ENCODE data around the gene IRAK2.

DNA sequence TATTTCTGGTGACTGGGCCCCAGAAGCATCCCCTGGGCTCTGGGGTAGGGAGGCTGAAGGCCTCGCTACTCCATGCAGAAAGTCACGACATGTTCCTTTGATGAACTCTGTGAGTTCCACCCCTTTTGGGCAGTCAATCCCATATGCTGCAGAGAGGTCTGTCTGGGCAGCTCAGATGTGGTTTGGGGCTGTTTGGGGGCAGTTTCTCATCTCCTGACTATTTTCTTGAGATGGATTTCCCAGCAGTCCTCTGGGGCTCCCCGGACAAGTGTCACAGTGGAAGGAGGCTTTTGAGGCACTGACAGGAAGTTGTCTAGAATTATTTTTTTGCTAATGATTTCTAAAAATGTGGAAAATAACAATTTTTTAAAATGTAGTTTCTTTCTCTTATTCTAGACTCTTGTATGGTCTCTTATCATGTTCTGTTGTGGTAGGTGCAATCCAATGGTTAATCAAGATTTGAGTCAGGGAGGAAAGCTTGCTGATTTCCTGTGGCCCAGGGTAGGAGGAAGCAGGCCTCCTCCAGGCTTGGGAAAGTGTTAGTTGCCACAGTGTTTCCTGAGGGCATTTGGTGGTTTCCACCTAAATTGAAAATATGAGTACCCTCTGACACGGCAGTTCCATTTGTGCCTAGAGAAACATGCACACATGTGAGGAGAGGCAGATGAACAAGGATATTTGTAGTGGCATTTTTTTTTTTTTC lies 63.7 kb downstream of the IRAK2 start:
- TF ChIP-seq, protein P1, sequence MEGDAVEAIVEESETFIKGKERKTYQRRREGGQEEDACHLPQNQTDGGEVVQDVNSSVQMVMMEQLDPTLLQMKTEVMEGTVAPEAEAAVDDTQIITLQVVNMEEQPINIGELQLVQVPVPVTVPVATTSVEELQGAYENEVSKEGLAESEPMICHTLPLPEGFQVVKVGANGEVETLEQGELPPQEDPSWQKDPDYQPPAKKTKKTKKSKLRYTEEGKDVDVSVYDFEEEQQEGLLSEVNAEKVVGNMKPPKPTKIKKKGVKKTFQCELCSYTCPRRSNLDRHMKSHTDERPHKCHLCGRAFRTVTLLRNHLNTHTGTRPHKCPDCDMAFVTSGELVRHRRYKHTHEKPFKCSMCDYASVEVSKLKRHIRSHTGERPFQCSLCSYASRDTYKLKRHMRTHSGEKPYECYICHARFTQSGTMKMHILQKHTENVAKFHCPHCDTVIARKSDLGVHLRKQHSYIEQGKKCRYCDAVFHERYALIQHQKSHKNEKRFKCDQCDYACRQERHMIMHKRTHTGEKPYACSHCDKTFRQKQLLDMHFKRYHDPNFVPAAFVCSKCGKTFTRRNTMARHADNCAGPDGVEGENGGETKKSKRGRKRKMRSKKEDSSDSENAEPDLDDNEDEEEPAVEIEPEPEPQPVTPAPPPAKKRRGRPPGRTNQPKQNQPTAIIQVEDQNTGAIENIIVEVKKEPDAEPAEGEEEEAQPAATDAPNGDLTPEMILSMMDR (IDR thresholded peaks at IDR 0.05; ENCODE audit: low read depth, low read length) = no peak
- TF ChIP-seq POLR2A (IDR thresholded peaks at IDR 0.05; ENCODE audit: extremely low read depth, insufficient read length) (no peak), MYC (IDR thresholded peaks at IDR 0.05; ENCODE audit: low read depth, low read length) (peak; percentile 52; the same call in 1 of the 2 replicates)
- TF ChIP-seq, protein P2, sequence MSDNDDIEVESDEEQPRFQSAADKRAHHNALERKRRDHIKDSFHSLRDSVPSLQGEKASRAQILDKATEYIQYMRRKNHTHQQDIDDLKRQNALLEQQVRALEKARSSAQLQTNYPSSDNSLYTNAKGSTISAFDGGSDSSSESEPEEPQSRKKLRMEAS (IDR thresholded peaks at IDR 0.05; ENCODE audit: low read depth, low read length) = no peak
